HepG2 (cell line): Measurements from ENCODE around the gene BCAM. TPM values are rescaled to one million over a fixed set of nuclear protein-coding genes. Genes with fewer than 3 reads are reported as not detected.
A peak's percentile ranks its signal among the peaks of the same experiment; 100 is the strongest.

ENCODE experiments used
- ATF2 ChIP-seq: sonication (generic); formaldehyde crosslinking; IDR thresholded peaks from 2 replicates; pipeline ENCODE4 v1.4.0; 2020; ENCODE audit warnings: missing genetic modification reagents
- ETV6 ChIP-seq: sonication (generic); formaldehyde crosslinking; conservative IDR thresholded peaks from 2 replicates; pipeline ENCODE4 v1.4.0; 2020; ENCODE audit warnings: missing genetic modification reagents
- HCFC1 ChIP-seq: fragments of 150-350 bp; IDR thresholded peaks from 2 replicates; pipeline ENCODE4 v1.6.1; 2014; ENCODE audit warnings: low read depth, low read length
- NKX3-1 ChIP-seq: sonication (generic); formaldehyde crosslinking; IDR thresholded peaks from 2 replicates; pipeline ENCODE4 v1.5.0; 2020; ENCODE audit warnings: missing genetic modification reagents
- POLR2G ChIP-seq: fragments of 200-400 bp; formaldehyde crosslinking; IDR thresholded peaks from 2 replicates; pipeline ENCODE4 v1.6.1; 2018; ENCODE audit warnings: mild to moderate bottlenecking, low read depth, low read length, moderate library complexity
- RFX1 ChIP-seq: fragments of 450-650 bp; IDR thresholded peaks from 2 replicates; pipeline ENCODE4 v1.6.1; 2017
- RFX3 ChIP-seq: IDR thresholded peaks from 2 replicates; pipeline ENCODE4 v1.6.1; 2016; ENCODE audit warnings: missing biosample characterization, missing genetic modification reagents
- SAFB2 ChIP-seq: sonication (generic); formaldehyde crosslinking; IDR thresholded peaks from 2 replicates; pipeline ENCODE4 v1.5.1; 2020; ENCODE audit warnings: missing genetic modification reagents, low read depth, mild to moderate bottlenecking, borderline replicate concordance
- SRY ChIP-seq: sonication (generic); formaldehyde crosslinking; IDR thresholded peaks from 2 replicates; pipeline ENCODE4 v1.8.0; 2022; ENCODE audit warnings: mild to moderate bottlenecking, missing genetic modification reagents
- SYNCRIP ChIP-seq: fragments of 200-400 bp; formaldehyde crosslinking; IDR thresholded peaks from 2 replicates; pipeline ENCODE4 v1.6.1; 2018; ENCODE audit warnings: mild to moderate bottlenecking, low read depth, low read length; ENCODE audit not compliant: insufficient read depth
- U2AF1 ChIP-seq: fragments of 200-400 bp; formaldehyde crosslinking; optimal IDR thresholded peaks from 2 replicates; pipeline ENCODE3; 2017; ENCODE audit warnings: mild to moderate bottlenecking, low read depth, low read length
- ZBTB10 ChIP-seq: sonication (generic); formaldehyde crosslinking; IDR thresholded peaks from 2 replicates; pipeline ENCODE4 v1.4.0; 2020; ENCODE audit warnings: missing genetic modification reagents, borderline replicate concordance
- ZFP82 ChIP-seq: sonication (generic); formaldehyde crosslinking; IDR thresholded peaks from 2 replicates; pipeline ENCODE4 v1.5.1; 2020; ENCODE audit warnings: mild to moderate bottlenecking, missing genetic modification reagents, borderline replicate concordance
- ZMAT5 ChIP-seq: sonication (generic); formaldehyde crosslinking; IDR thresholded peaks from 2 replicates; pipeline ENCODE4 v1.5.0; 2020; ENCODE audit warnings: mild to moderate bottlenecking, low read depth, missing genetic modification reagents, borderline replicate concordance
- ZNF256 ChIP-seq: sonication (generic); formaldehyde crosslinking; conservative IDR thresholded peaks from 2 replicates; pipeline ENCODE4 v1.4.0; 2020; ENCODE audit warnings: missing genetic modification reagents
- ZNF329 ChIP-seq: sonication (generic); formaldehyde crosslinking; IDR thresholded peaks from 2 replicates; pipeline ENCODE4 v1.9.0; 2021; ENCODE audit warnings: low read depth, mild to moderate bottlenecking, missing genetic modification reagents
- ZNF460 ChIP-seq: sonication (generic); formaldehyde crosslinking; IDR thresholded peaks from 2 replicates; pipeline ENCODE4 v1.5.1; 2020; ENCODE audit warnings: missing genetic modification reagents, mild to moderate bottlenecking, borderline replicate concordance
- ZNF569 ChIP-seq: sonication (generic); formaldehyde crosslinking; IDR thresholded peaks from 2 replicates; pipeline ENCODE4 v1.5.0; 2020; ENCODE audit warnings: mild to moderate bottlenecking, missing genetic modification reagents, moderate library complexity, borderline replicate concordance
- ZNF577 ChIP-seq: sonication (generic); formaldehyde crosslinking; IDR thresholded peaks from 2 replicates; pipeline ENCODE4 v1.4.0; 2020; ENCODE audit warnings: mild to moderate bottlenecking, low read depth, missing genetic modification reagents, borderline replicate concordance
- ZNF670 ChIP-seq: sonication (generic); formaldehyde crosslinking; IDR thresholded peaks from 2 replicates; pipeline ENCODE4 v1.8.0; 2022; ENCODE audit warnings: mild to moderate bottlenecking, missing genetic modification reagents, borderline replicate concordance
- ZNF775 ChIP-seq: sonication (generic); formaldehyde crosslinking; IDR thresholded peaks from 2 replicates; pipeline ENCODE4 v1.4.0; 2020; ENCODE audit warnings: missing genetic modification reagents, mild to moderate bottlenecking, moderate library complexity, borderline replicate concordance
- polyA plus RNA-seq, 8 experiments: library from polyadenylated mRNA; depleted of rRNA in 3 of 8; stranded (reverse) in 7 of 8; unstranded in 1 of 8; fragments of >200 nt; fragmentation: Illumina TruSeq in 4 of 8; extraction: Trizol in 4 of 8; gene quantifications; 2 replicates each; pipeline versions ENCODE4 v1.2.1 to v1.2.3, GENCODE V29; 2011 to 2016; ENCODE audit warnings: low read depth in 4 of 8, missing spikeins in 1 of 8, mixed read lengths in 1 of 8; ENCODE audit not compliant: insufficient read depth in 1 of 8
- total RNA-seq, 5 experiments: library from RNA; depleted of rRNA; stranded (reverse); fragments of >200 nt; fragmentation: Illumina TruSeq; extraction: Trizol; gene quantifications; 2 replicates each; pipeline ENCODE4 v1.2.3, GENCODE V29; 2016; ENCODE audit warnings: low read depth in 1 of 5

BCAM gene
- total and polyA plus RNA-seq, 2 of the 13 experiments (the other 11 are each of a cell fraction or from before 2014, with no cell fraction given) = 51.2 to 62.7 TPM

GRCh38 chr19:44847144-44848035 is 38.5 kb downstream of the BCAM start (continued):
- TF ChIP-seq ATF2 (CRISPR knock-in tag) (no peak), SRY (0 out of 2 replicates have a peak, but pooled peaks have one; percentile 3), ZNF670 (CRISPR knock-in tag) (no peak), ZNF460 (CRISPR knock-in tag) (no peak), ZNF577 (no peak), POLR2G (peak; percentile 56), ZNF569 (no peak), ZNF329 (CRISPR knock-in tag) (no peak), SAFB2 (CRISPR knock-in tag) (no peak), SYNCRIP (no peak), NKX3-1 (CRISPR knock-in tag) (no peak), ZNF775 (CRISPR knock-in tag) (no peak), ZFP82 (CRISPR knock-in tag) (0 out of 2 replicates have a peak, but pooled peaks have one; percentile 21), ETV6 (CRISPR knock-in tag) (no peak), ZBTB10 (CRISPR knock-in tag) (no peak), ZMAT5 (CRISPR knock-in tag) (no peak), U2AF1 (no peak), ZNF256 (CRISPR knock-in tag) (no peak), RFX3 (no peak), HCFC1 (no peak), RFX1 (no peak)
